Thoracic aorta (tissue), 2 donors: Measurements from ENCODE around the gene GRAP2. TPM values are rescaled to one million over a fixed set of nuclear protein-coding genes. Genes with fewer than 3 reads are reported as not detected.
"Not testable (repeated sequence)": the region's sequence is repeated elsewhere in the genome, so short reads cannot be mapped to it uniquely, and the experiment has no call there.

Experiments used
- ATAC-seq: fragments of 150-250 bp; one replicate; pipeline ENCODE4 v1.8.0; 2017; ENCODE audit warnings: low read depth; ENCODE audit not compliant: insufficient number of reproducible peaks, low FRiP score
- DNase-seq: peaks from one replicate; pipeline ENCODE4 v3.0.0-alpha.2; 2020; ENCODE audit warnings: low spot score
- H3K27ac ChIP-seq, 2 donors: fragments of 200-600 bp; sonication (generic); 1 replicate in 1 of 2; 2 replicates in 1 of 2; pipeline ENCODE4 v1.5.1; 2016; ENCODE audit warnings: mild to moderate bottlenecking in 2 of 2, moderate library complexity in 2 of 2
- H3K27me3 ChIP-seq: fragments of 200-600 bp; sonication (generic); replicated peaks from 2 replicates; pipeline ENCODE4 v1.6.0; 2016; ENCODE audit warnings: mild to moderate bottlenecking; ENCODE audit not compliant: insufficient read depth
- H3K36me3 ChIP-seq: fragments of 200-600 bp; sonication (generic); one replicate; pipeline ENCODE4 v1.5.1; 2016
- H3K4me1 ChIP-seq, 2 donors: fragments of 200-600 bp; sonication (generic); 1 replicate in 1 of 2; 2 replicates in 1 of 2; pipeline versions ENCODE4 v1.5.1 to v1.6.0; 2016; ENCODE audit warnings: low read depth in 2 of 2, mild to moderate bottlenecking in 1 of 2; ENCODE audit not compliant: control insufficient read depth in 1 of 2
- H3K4me3 ChIP-seq: fragments of 200-600 bp; sonication (generic); 2 replicates; pipeline ENCODE4 v1.5.1; 2016; ENCODE audit warnings: mild to moderate bottlenecking
- H3K9me3 ChIP-seq: fragments of 200-600 bp; sonication (generic); 2 replicates; pipeline ENCODE4 v1.5.1; 2016
- CTCF ChIP-seq: fragments of 200-600 bp; sonication (generic); IDR thresholded peaks from one replicate; pipeline ENCODE4 v1.5.1; 2019; ENCODE audit warnings: antibody characterized with exemption
- total RNA-seq, 2 donors: library from RNA; depleted of rRNA; stranded (reverse); fragments of >200 nt; gene quantifications; one replicate each; pipeline versions ENCODE4 v1.1.0 to v1.2.3, GENCODE V29; 2016

GRAP2 gene
- total RNA-seq, 2 donors from 2014 or later, result 1.8 TPM

DNA sequence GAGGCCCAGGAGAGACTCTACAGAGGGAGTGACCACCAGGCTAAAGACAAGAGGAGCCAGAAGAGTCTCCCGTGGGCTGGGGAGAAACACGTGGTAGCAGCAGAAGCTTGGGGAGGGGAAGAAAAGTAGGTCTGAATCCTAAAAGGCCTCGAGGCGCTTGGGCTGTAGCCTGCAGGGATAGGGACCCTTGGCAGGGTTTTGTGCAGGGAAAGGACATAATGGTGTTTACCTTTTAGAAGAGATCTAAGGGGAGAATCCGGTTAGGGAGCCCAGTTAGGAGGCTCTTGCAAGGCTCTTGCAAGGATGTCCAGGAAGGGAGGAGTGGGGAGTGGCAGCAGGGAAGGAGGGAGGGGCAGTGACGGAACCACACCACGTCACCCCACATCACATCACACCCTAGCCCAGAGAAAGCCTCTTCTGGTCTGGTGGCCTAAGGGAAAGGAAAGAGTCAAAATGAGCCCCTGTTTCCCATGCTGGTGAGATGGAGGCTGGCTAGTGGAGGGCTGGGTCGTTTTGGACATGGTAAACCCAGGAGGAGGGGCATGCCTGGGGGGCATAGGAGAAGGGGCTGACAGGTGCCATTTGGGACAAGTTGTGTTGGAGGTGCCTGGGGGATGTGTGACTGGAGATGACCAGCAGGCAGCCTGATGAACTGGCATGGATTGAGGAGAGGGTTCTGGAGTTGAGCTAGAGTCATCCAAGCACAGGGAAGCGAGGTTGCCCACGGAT is 87.7 kb downstream of the GRAP2 start:
- DNase-seq (no peak), ATAC-seq (no peak)
- Histone ChIP-seq H3K4me3 (no peak overlapping the region), H3K27me3 (no peaks in the 10 kb centered on the region), H3K36me3 (no peaks in the 10 kb centered on the region), H3K4me1 (no peaks in the 10 kb centered on the region), H3K27ac (no peak overlapping the region), H3K9me3 (no peaks in the 10 kb centered on the region)
- no peak for TF ChIP-seq CTCF

DNA sequence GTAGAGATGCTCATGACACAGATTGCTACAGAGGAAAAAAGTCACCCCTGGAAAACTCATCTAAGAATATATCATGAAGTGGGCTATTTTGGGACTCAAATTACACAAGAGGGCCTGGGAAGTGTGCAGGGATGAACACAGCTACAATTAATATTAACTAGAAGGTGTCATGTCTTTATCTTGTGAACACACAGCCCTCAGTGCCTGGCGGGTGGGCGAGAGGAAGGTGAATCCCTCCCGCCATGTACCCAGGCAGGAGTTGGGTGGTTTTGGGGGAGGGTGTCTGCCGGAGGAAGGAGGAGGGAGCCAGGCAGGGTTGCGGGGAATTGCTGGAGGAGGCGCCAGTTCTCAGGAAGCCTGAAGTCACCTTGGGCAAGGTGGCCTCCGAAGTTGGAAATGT is 88.7 kb downstream of the GRAP2 start:
- no peak for TF ChIP-seq CTCF

DNA sequence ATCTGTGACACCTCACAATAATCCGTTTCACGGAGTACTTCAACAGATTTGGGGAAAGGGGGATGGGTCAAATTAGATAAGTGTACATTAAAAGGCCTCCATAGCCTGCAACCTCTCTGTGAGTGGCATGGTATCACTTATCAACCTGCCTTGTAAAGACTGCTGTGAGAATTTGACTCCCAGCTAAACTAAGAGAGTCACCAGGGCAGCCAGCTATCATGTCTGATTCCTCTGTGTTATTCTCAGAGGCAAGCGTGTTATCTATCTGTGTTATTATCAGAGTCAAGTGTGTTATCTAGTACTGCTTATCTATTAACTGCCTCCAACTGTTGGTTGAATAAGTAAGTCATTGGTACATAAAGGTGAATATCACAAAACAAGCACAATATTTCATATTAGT is 89.8 kb downstream of the GRAP2 start:
- Histone ChIP-seq H3K4me3 (no peak overlapping the region), H3K27ac (no peak overlapping the region), H3K4me1 (no peaks in the 10 kb centered on the region), H3K9me3 (no peaks in the 10 kb centered on the region), H3K36me3 (no peaks in the 10 kb centered on the region), H3K27me3 (no peaks in the 10 kb centered on the region)
- DNase-seq (no peak), ATAC-seq (no peak)
- TF ChIP-seq CTCF, result no peak

More for the DNA sequence above, 88.7 kb downstream of the GRAP2 start:
- Histone ChIP-seq H3K4me3 (no peak overlapping the region), H3K27ac (no peak overlapping the region), H3K4me1 (no peaks in the 10 kb centered on the region), H3K9me3 (no peaks in the 10 kb centered on the region), H3K27me3 (no peaks in the 10 kb centered on the region), H3K36me3 (no peaks in the 10 kb centered on the region)
- ATAC-seq, result no peak
- no peak for DNase-seq

- ATAC-seq, result no peak
- no peak for DNase-seq
- TF ChIP-seq CTCF, result no peak
- Histone ChIP-seq H3K9me3 (no peaks in the 10 kb centered on the region), H3K27ac (no peak overlapping the region), H3K4me1 (no peaks in the 10 kb centered on the region), H3K27me3 (no peaks in the 10 kb centered on the region), H3K36me3 (no peaks in the 10 kb centered on the region), H3K4me3 (no peak overlapping the region)
These were observed 90.4 kb downstream of the GRAP2 start for GRCh38 chr22:39991159-39991860.

DNA sequence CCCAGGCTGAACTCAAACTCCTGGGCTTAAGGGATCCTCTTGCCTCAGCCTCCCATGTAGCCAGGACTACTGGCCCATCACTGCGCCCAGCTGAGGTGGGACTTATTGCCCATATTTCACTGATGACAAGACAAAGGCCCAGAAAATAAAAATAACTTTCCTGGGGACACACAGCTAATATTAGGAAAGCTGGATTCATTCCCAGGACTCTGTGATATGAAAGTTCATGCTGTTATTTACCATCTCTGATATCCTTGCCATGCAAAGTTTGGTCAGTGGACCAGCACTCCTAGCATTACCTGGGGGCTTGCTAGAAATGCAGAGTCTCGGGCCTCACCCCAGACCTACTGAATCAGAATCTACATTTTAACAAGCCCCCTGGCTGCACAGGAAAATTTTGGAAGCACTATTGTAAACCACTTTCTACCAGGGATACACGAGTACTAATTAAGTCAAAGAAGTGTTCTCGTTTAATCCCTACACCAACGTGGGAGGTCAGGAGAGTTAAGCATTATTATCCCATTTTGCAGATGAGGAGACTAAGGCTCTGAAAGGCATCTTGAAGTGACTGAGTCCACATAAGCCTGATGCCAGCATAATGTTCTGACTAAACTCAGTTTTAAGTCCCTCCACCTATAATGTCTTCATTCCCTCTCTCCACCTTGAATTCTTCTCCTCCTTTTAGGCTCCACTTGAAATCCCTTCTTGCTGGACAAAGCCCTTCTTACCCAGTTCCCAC is 91.4 kb downstream of the GRAP2 start:
- no peaks in the 10 kb centered on the region for H3K27me3 ChIP-seq

GRCh38 chr22:39992894-39993293 is 92.0 kb downstream of the GRAP2 start:
- H3K27ac ChIP-seq, H3K4me3 ChIP-seq, H3K27me3 ChIP-seq, DNase-seq, ATAC-seq, H3K9me3 ChIP-seq, H3K36me3 ChIP-seq, H3K4me1 ChIP-seq: not testable (repeated sequence)

More for the DNA sequence above, 91.4 kb downstream of the GRAP2 start:
- ATAC-seq, result no peak
- no peak for TF ChIP-seq CTCF
- no peak overlapping the region for H3K4me3 ChIP-seq
- H3K27ac ChIP-seq, result no peak overlapping the region
- no peak for DNase-seq
- no peaks in the 10 kb centered on the region for H3K9me3 ChIP-seq
- no peaks in the 10 kb centered on the region for H3K36me3 ChIP-seq
- H3K4me1 ChIP-seq, result no peaks in the 10 kb centered on the region
